ENCODE results near the gene SNRPD2. TPM values are rescaled to one million over a fixed set of nuclear protein-coding genes. Genes with fewer than 3 reads are reported as not detected.

SNRPD2 gene
- polyA plus RNA-seq (2011; rRNA removed) (974 and 1,002 TPM in 2 replicates), polyA plus RNA-seq (2017; fragmentation: RNase III; extraction: RNeasy Plus Mini Kit Qiagen cat#74134 plus additional on column Dnase treatment) (785 to 834 TPM (median 811 TPM) in 3 replicates), polyA minus RNA-seq (2011; rRNA and poly(A)+ RNA removed) (171 and 271 TPM in 2 replicates)
- 950 and 1,298 TPM in 2 replicates for polyA plus RNA-seq (2012; cell fraction: cytosol; rRNA removed)
- polyA plus RNA-seq (2012; cell fraction: nucleus; rRNA removed), result 367 and 451 TPM in 2 replicates

DNA sequence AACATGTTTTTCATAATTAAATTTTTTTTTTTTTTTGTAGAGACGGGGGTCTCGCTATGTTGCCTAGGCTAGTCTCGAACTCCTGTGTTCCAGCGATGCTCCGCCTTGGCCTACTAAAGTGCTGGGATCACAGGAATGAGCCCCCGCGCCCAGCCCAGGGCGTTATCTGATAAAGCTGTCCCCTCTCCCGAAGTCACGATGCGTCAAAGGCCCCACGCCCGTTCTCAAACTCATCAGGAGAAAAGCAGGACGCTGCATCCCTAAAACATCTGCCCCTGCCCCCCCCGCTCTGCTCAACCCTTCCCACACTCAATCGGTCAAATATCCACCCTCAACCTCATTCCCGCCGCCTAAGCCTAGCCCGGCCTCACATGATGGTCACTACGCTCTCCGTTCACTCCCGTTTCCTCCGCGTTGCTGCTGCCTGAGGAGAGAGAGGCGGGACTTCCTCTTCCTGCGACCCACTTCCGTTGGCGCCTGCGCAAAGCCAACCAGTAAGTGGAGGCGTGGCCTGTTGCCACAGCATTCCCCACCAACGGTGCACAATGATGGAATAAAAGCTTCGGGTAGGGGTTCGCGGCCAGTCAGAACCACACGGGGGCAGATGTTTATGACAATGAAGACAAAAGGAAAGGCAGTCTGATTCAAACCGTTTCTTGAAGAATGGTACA, at the start of gene SNRPD2:
Gene SNRPD2, minus strand, starts transcription at position 438 of the 671 bp plus-strand sequence. Its CDS starts 65 bp downstream, at position 373.
- H3K4me2 ChIP-seq, result peak within 1 kb of the TSS; percentile 94
- peak within 1 kb of the TSS; percentile 82 for H3K4me3 ChIP-seq
- H3K9me3 ChIP-seq, result no peaks in the 10 kb centered on the region
- peaks cover 13% of the 10 kb centered on the region for H3K4me1 ChIP-seq
- DNase-seq (ENCODE audit: low read depth in 1 of 2, low spot score in 1 of 2) (peak; percentile 97 to 98), FAIRE-seq (peak; percentile 97), ATAC-seq (peak; percentile 75 to 80)
- H3K27ac ChIP-seq, result peak within 1 kb of the TSS; percentile 88 to 91
- 2% methylated on average over 36 of the region's 36 CpGs for WGBS (ENCODE audit: missing lambda C conversion rate)
- ChIA-PET CTCF (interaction anchor here (0.6 to 8.0 kb wide), 28 partner anchors 11 to 1151 kb away, joined by 3 to 160 read pairs (median 5); partner anchors contain the start of genes FBXO46 and SIX5), POLR2A (interaction anchor here (0.5 to 4.6 kb wide), 19 partner anchors 7 to 411 kb away, joined by 3 to 68 read pairs (median 7); partner anchors contain the start of genes FBXO46 and SIX5)
- TF ChIP-seq POLR2A (IDR thresholded peaks at IDR 0.05; ENCODE audit: low read length) (peak; percentile 98), KDM1A (IDR thresholded peaks at IDR 0.05; ENCODE audit: low read depth) (no peak), JUN (IDR thresholded peaks at IDR 0.05) (peak; percentile 80 to 95; a peak in 4 of 5 replicates), CEBPB (IDR thresholded peaks at IDR 0.05) (peak in 1 of 2 experiments; percentile 55; a peak in 1 of 4 replicates), RARB (CRISPR knock-in tag; IDR thresholded peaks at IDR 0.05) (peak; percentile 24), PHF8 (IDR thresholded peaks at IDR 0.05; ENCODE audit: borderline replicate concordance, low read depth) (peak; percentile 89), HOXB5 (CRISPR knock-in tag; IDR thresholded peaks at IDR 0.05) (no peak), MYC (IDR thresholded peaks at IDR 0.05; ENCODE audit: borderline replicate concordance, low read length) (peak; percentile 51; the same call in 1 of the 2 replicates), NPAS2 (CRISPR knock-in tag; IDR thresholded peaks at IDR 0.05; ENCODE audit: borderline replicate concordance) (no peak), NR3C1 (IDR thresholded peaks at IDR 0.05) (no peak), RFX5 (IDR thresholded peaks at IDR 0.05) (peak; percentile 94), HOXA7 (CRISPR knock-in tag; IDR thresholded peaks at IDR 0.05) (0 out of 2 replicates have a peak, but pooled peaks have one; percentile 11), TP53 (CRISPR knock-in tag; IDR thresholded peaks at IDR 0.05) (no peak), ZFP36 (IDR thresholded peaks at IDR 0.05; ENCODE audit: borderline replicate concordance, partially characterized antibody) (no peak), FOSL2 (IDR thresholded peaks at IDR 0.05) (no peak), FOSL2 (CRISPR knock-in tag; IDR thresholded peaks at IDR 0.05) (no peak)
- TF ChIP-seq, protein P1, sequence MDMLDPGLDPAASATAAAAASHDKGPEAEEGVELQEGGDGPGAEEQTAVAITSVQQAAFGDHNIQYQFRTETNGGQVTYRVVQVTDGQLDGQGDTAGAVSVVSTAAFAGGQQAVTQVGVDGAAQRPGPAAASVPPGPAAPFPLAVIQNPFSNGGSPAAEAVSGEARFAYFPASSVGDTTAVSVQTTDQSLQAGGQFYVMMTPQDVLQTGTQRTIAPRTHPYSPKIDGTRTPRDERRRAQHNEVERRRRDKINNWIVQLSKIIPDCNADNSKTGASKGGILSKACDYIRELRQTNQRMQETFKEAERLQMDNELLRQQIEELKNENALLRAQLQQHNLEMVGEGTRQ (IDR thresholded peaks at IDR 0.05), result peak; percentile 56
- TF ChIP-seq, protein P2, sequence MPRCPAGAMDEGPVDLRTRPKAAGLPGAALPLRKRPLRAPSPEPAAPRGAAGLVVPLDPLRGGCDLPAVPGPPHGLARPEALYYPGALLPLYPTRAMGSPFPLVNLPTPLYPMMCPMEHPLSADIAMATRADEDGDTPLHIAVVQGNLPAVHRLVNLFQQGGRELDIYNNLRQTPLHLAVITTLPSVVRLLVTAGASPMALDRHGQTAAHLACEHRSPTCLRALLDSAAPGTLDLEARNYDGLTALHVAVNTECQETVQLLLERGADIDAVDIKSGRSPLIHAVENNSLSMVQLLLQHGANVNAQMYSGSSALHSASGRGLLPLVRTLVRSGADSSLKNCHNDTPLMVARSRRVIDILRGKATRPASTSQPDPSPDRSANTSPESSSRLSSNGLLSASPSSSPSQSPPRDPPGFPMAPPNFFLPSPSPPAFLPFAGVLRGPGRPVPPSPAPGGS (IDR thresholded peaks at IDR 0.05), result peak; percentile 95
- TF ChIP-seq, protein P3, sequence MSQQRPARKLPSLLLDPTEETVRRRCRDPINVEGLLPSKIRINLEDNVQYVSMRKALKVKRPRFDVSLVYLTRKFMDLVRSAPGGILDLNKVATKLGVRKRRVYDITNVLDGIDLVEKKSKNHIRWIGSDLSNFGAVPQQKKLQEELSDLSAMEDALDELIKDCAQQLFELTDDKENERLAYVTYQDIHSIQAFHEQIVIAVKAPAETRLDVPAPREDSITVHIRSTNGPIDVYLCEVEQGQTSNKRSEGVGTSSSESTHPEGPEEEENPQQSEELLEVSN (IDR thresholded peaks at IDR 0.05; ENCODE audit: borderline replicate concordance, low read depth), result peak; percentile 49; the same call in 1 of the 2 replicates
- TF ChIP-seq, protein P4, sequence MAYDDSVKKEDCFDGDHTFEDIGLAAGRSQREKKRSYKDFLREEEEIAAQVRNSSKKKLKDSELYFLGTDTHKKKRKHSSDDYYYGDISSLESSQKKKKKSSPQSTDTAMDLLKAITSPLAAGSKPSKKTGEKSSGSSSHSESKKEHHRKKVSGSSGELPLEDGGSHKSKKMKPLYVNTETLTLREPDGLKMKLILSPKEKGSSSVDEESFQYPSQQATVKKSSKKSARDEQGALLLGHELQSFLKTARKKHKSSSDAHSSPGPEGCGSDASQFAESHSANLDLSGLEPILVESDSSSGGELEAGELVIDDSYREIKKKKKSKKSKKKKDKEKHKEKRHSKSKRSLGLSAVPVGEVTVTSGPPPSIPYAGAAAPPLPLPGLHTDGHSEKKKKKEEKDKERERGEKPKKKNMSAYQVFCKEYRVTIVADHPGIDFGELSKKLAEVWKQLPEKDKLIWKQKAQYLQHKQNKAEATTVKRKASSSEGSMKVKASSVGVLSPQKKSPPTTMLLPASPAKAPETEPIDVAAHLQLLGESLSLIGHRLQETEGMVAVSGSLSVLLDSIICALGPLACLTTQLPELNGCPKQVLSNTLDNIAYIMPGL (CRISPR knock-in tag; IDR thresholded peaks at IDR 0.05; ENCODE audit: borderline replicate concordance), result 0 out of 2 replicates have a peak, but pooled peaks have one; percentile 0
- TF ChIP-seq, protein P5, sequence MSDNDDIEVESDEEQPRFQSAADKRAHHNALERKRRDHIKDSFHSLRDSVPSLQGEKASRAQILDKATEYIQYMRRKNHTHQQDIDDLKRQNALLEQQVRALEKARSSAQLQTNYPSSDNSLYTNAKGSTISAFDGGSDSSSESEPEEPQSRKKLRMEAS (IDR thresholded peaks at IDR 0.05), result peak; percentile 87

Data from A549 (cell line).